GM21367 (cell line): ENCODE measurements around the gene CCDC126.
"Not testable (repeated sequence)": the region's sequence is repeated elsewhere in the genome, so short reads cannot be mapped to it uniquely, and the experiment has no call there.

Source experiments
- ATAC-seq: cut with Tn5 transposase; IDR thresholded peaks from one replicate; pipeline ENCODE4 v1.9.1; 2021; ENCODE audit not compliant: unreplicated experiment

CCDC126 gene

DNA sequence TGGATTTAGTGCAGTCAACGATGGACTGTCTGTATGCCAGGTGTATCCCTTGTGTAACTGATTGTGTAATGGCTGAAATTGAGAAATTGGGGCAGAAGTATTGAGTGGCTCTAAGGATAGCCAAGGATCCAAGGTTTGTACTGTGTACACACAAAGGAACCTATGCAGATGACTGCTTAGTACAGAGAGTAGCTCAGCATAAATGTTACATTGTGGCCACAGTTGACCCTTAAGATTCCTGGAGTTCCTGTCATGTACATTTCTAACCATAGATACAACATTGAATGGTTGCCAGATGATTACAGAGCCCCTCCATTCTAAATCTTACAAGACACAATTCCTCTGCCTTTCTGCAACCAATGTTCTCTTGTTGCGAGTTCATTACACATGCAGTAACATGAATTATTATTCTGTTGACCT lies 25.3 kb downstream of the CCDC126 start:
- ATAC-seq: no peak

DNA sequence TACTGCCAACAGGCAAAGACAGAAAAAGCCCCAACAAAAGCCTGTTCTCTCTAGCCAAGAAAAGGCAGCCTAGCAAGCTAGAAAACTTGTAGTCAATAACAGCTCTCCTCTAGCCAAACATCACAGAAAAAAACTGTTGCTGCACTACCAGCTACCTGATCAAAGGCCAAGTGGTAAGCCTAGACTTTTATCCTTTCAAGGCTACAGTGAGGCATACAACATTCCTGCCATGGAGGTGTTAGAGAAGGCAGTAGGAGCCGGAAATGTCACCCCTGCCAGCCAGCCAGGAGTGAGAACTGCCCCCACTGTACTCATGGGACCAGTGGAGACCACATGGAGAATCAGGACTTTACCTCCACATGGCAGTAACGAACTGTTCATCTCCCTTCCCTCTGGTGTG lies 31.2 kb downstream of the CCDC126 start:
- ATAC-seq: no peak

DNA sequence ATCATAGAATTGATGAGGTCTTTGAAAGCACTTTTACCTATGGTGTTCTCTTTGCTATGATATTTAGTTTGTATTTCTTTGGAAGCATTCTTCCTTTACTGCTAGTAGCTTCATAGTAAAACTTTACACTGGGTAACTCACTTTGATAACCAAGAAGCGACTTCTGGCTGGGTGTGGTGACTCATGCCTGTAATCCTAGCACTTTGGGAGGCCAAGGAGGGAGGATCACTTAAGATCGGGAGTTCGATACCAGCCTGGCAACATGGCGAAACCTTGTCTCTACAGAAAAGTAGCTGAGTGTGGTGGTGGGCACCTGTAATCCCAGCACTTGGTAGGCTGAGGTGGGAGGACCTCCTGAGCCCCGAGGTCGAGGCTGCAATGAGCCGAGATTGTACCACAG lies 36.2 kb downstream of the CCDC126 start:
- no peak for ATAC-seq

- ATAC-seq: no peak
These were observed 48.6 kb downstream of the CCDC126 start for GRCh38 chr7:23645822-23646221.

GRCh38 chr7:23653942-23654341 lies 56.8 kb downstream of the CCDC126 start:
- ATAC-seq: no peak

- ATAC-seq: no peak
These were observed 57.3 kb downstream of the CCDC126 start for GRCh38 chr7:23654508-23654907.

GRCh38 chr7:23655433-23655832 lies 58.3 kb downstream of the CCDC126 start:
- no peak for ATAC-seq

GRCh38 chr7:23658831-23659427 lies 61.7 kb downstream of the CCDC126 start:
- no peak for ATAC-seq

DNA sequence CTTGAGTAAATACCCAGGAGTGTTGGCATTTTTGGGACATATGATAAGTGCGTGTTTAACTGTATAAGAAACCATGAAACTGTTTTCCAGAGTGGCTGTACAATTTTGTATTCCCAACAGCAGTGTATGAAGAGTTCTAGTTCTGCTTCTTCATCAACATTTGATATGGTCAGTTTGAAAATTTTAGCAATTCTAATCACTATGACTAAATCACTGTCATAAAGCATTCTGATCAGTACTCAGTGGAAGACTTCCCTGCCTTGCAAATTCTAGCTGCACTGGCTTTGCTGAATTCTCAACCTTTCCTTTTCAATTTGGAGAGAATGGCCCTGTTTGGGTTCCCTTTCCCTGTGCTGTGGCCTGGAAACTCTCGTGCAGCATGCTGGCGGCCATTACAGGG lies 64.2 kb downstream of the CCDC126 start:
- ATAC-seq: no peak

DNA sequence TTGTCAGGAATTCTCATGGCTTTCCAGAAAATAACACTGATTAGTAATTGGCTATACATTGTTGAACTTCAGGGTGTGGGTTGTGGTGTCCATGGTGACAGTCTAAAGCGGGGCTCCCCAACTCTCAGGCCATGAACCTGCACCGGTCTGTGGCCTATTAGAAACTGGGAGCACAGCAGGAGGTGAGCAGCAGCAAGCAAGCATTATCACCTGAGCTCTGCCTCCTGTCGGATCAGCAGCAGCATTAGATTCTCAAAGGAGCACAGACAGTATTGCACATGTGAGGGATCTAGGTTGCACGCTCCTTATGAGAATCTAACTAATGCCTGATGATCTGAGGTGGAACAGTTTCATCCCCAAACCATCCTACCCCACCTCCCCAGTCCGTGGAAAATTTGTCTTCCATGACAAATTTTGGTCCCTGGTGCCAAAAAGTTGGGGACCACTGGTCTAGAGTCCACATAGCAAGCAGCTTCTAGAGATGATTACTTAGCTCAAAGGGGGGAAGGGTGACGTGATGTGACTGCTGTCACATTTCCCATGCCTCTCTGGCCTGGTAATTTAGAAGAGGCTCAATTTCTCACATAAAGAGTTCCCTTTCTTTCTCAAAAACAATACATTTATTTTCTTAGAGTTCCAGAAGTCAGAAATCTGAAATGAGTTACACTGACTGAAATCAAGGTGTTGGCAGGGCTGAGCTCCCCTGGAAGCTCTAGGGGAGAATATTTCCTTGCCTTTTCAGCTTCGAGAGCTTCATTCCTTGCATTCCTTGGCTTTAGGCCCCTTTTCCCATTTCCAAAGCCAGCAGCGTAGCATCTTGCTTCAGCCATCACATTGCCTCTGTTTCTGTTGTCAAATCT lies 65.2 kb downstream of the CCDC126 start:
- ATAC-seq: no peak

GRCh38 chr7:23662984-23663313 lies 65.8 kb downstream of the CCDC126 start:
- ATAC-seq: no peak

DNA sequence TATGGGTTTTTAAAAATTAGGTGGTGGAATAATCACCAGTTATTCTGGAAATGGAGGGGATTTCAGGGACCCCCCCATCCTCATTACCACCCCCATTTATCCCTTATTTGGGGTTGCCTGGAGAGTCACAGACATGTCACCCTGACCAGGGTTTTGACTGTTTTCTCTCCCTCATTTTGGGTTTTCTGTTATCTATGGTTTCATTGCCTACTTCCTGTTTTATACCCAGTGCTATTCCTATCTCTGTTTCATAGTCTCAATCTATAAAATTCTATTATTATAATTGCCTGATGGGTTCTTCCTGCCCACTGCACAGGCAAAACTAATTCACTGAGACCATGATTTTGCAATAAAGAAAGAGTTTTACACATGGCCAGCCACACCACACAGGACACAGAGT lies 66.9 kb downstream of the CCDC126 start:
- no peak for ATAC-seq

DNA sequence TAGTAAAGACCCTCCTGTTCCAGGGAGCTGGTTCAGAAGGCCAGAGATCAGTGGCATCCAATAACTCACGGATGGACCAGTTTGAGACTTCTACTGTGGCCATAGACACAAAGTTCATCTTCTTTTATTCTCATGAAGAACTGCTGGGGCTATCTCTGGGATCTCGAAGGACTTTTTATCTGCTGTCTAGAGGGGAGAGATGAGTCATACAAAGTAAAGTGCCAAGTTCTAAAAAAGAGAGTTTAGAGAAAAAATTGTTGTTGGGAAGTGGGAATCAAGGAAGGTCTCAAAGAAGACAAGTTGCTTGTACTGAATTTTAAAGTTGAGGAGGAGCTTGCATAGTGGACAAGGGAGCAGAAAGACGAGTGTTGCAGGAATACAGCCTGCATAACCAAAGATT lies 74.9 kb downstream of the CCDC126 start:
- no peak for ATAC-seq

GRCh38 chr7:23679898-23680413 lies 82.8 kb downstream of the CCDC126 start, which contains the start of gene FAM221A:
FAM221A (plus strand) TSS chr7:23680199; CDS start chr7:23680219, 20 bp downstream.
- peak; percentile 92 for ATAC-seq

- ATAC-seq: peak; percentile 45
These were observed 83.5 kb downstream of the CCDC126 start for GRCh38 chr7:23680414-23681405.

- not testable (repeated sequence) for ATAC-seq
These were observed 86.9 kb downstream of the CCDC126 start for GRCh38 chr7:23684041-23684440.

GRCh38 chr7:23685731-23686130 lies 88.5 kb downstream of the CCDC126 start:
- no peak for ATAC-seq

DNA sequence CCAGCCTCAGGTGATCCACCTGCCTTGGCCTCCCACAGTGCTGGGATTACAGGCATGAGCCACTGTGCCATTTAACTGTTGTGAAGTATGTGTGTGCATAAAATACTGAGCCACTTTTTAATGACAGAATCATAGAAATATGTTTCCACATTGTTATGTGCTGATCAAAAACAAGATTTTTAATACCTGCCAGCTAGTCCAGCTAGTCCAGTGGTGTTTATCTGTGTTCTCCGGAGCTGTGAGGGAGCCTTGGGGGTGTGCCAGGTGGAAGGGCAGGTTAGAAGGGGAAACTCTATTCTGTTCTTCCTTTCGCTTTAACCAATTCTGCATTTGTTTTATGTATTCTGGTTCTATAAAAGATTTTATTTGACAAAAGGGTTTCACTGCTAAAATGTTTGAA lies 89.8 kb downstream of the CCDC126 start:
- ATAC-seq: no peak

DNA sequence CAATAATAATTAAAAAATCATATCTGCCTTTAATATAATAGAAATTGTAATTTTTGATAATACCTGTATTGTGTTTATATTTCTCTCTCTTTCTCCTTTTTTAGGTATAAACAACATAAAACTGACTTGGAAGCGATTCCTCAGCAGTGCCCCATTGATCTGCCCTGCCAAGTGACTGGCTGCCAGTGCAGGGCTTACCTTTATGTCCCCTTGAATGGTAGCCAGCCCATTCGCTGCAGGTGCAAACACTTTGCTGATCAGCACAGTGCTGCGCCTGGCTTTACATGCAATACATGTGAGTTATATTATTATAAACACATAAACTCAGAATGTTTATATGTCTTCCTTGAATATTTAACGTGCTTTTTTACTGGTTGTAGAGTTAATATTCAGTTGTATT lies 92.0 kb downstream of the CCDC126 start:
- ATAC-seq: no peak

GRCh38 chr7:23691320-23691719 lies 94.1 kb downstream of the CCDC126 start:
- ATAC-seq: no peak

DNA sequence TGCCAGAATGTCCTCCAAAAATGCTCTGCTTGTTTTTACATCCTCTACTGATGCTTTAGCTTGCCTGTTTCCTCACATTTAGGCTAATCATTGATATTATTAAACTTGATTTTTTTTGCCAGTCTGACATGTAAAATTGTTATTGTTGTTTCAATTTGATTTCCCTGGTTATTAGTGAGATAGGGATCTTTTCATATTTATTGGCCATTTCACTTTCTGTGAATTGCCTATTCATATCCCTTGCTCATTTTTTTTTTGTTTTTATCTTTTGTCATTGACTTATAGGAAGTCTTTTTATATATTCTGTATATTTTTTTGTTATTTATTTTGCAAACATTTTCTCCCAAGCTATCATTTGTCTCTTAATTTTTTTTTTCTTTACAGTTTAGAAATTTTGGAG lies 96.0 kb downstream of the CCDC126 start:
- ATAC-seq: no peak
